Subcutaneous adipose tissue (tissue), 4 donors: ENCODE results near the gene OGFOD1. TPM values are rescaled to one million over a fixed set of nuclear protein-coding genes. Genes with fewer than 3 reads are reported as not detected.

Source experiments
- CTCF ChIP-seq: fragments of 450-650 bp; IDR thresholded peaks from one replicate; pipeline ENCODE4 v1.5.1; 2016; ENCODE audit warnings: low read depth, mild to moderate bottlenecking, control low read depth, antibody characterized with exemption, moderate library complexity
- total RNA-seq, 4 donors: library from RNA; depleted of rRNA; stranded (reverse); fragments of >200 nt; gene quantifications; one replicate each; pipeline ENCODE4 v1.1.0, GENCODE V29; 2016

Gene OGFOD1
- total RNA-seq, 4 donors from 2014 or later = 14.5 to 53.2 (median 26.2) TPM

- no peak for TF ChIP-seq CTCF
Observed at GRCh38 chr16:56460101-56460500, 8.7 kb downstream of the OGFOD1 start.

GRCh38 chr16:56462064-56462796, 10.9 kb downstream of the OGFOD1 start:
- TF ChIP-seq CTCF = no peak

GRCh38 chr16:56463153-56463552, 11.8 kb downstream of the OGFOD1 start:
- TF ChIP-seq CTCF = no peak

- no peak for TF ChIP-seq CTCF
Observed at GRCh38 chr16:56466344-56466743, 15.0 kb downstream of the OGFOD1 start.

GRCh38 chr16:56468800-56469199, 17.4 kb downstream of the OGFOD1 start:
- TF ChIP-seq CTCF = no peak

GRCh38 chr16:56469748-56470147, 18.4 kb downstream of the OGFOD1 start:
- no peak for TF ChIP-seq CTCF

GRCh38 chr16:56470232-56470631, 18.9 kb downstream of the OGFOD1 start:
- TF ChIP-seq CTCF = no peak
